ENCODE measurements around the gene ARHGEF2. TPM values are rescaled to one million over a fixed set of nuclear protein-coding genes. Genes with fewer than 3 reads are reported as not detected.

Gene ARHGEF2
- total and polyA plus RNA-seq, 2 experiments from 2014 or later: 30.1 to 46.9 TPM

- TF ChIP-seq EZH2phosphoT487 (IDR thresholded peaks at IDR 0.05; ENCODE audit: low read depth, severe bottlenecking, unreplicated experiment) (no peak), EZH2 (IDR thresholded peaks at IDR 0.05; ENCODE audit: borderline replicate concordance) (no peak)
- TF ChIP-seq, protein P1, sequence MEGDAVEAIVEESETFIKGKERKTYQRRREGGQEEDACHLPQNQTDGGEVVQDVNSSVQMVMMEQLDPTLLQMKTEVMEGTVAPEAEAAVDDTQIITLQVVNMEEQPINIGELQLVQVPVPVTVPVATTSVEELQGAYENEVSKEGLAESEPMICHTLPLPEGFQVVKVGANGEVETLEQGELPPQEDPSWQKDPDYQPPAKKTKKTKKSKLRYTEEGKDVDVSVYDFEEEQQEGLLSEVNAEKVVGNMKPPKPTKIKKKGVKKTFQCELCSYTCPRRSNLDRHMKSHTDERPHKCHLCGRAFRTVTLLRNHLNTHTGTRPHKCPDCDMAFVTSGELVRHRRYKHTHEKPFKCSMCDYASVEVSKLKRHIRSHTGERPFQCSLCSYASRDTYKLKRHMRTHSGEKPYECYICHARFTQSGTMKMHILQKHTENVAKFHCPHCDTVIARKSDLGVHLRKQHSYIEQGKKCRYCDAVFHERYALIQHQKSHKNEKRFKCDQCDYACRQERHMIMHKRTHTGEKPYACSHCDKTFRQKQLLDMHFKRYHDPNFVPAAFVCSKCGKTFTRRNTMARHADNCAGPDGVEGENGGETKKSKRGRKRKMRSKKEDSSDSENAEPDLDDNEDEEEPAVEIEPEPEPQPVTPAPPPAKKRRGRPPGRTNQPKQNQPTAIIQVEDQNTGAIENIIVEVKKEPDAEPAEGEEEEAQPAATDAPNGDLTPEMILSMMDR (IDR thresholded peaks at IDR 0.05; ENCODE audit: poor library complexity): no peak
- Histone ChIP-seq H3K27me3 (no peaks in the 10 kb centered on the region), H2AFZ (peak within 1 kb of the TSS; percentile 78), H3K79me2 (peaks cover 42% of the 10 kb centered on the region), H3K9me3 (ENCODE audit: low read depth) (no peaks in the 10 kb centered on the region), H3K4me2 (peak within 1 kb of the TSS; percentile 80), H3K9me2 (replicated peaks; ENCODE audit: insufficient read depth) (no peaks in the 10 kb centered on the region), H4K20me1 (ENCODE audit: insufficient read depth, poor library complexity, severe bottlenecking) (no peaks in the 10 kb centered on the region), H3K27ac (peak within 1 kb of the TSS; percentile 62), H3K36me3 (replicated peaks; ENCODE audit: insufficient read depth, low read depth) (no peaks in the 10 kb centered on the region), H3K4me1 (ENCODE audit: insufficient read depth) (peaks cover 15% of the 10 kb centered on the region), H3K4me3 (peak within 1 kb of the TSS; percentile 65)
- DNase-seq (ENCODE audit: low spot score): peak; percentile 93
- 2% methylated on average over 25 of the region's 45 CpGs for WGBS (ENCODE audit: low lambda C conversion rate, missing lambda C conversion rate)
These were observed 42.1 kb upstream of the ARHGEF2 start, which contains the start of gene SSR2 for GRCh38 chr1:156020293-156021092. Gene SSR2 (minus strand): TSS chr1:156020951. CDS start chr1:156020167, 784 bp downstream.

- Histone ChIP-seq H3K4me3 (peak overlapping the region; percentile 65), H3K9me3 (ENCODE audit: low read depth) (no peaks in the 10 kb centered on the region), H3K9me2 (replicated peaks; ENCODE audit: insufficient read depth) (no peaks in the 10 kb centered on the region), H3K27me3 (no peaks in the 10 kb centered on the region), H4K20me1 (ENCODE audit: insufficient read depth, poor library complexity, severe bottlenecking) (no peaks in the 10 kb centered on the region), H3K27ac (peak overlapping the region; percentile 62), H2AFZ (no peak overlapping the region), H3K4me1 (ENCODE audit: insufficient read depth) (peaks cover 10% of the 10 kb centered on the region), H3K79me2 (peaks cover 44% of the 10 kb centered on the region), H3K4me2 (peak overlapping the region; percentile 80), H3K36me3 (replicated peaks; ENCODE audit: insufficient read depth, low read depth) (no peaks in the 10 kb centered on the region)
- TF ChIP-seq EZH2phosphoT487 (IDR thresholded peaks at IDR 0.05; ENCODE audit: low read depth, severe bottlenecking, unreplicated experiment) (no peak), EZH2 (IDR thresholded peaks at IDR 0.05; ENCODE audit: borderline replicate concordance) (no peak)
- TF ChIP-seq, protein P1 (IDR thresholded peaks at IDR 0.05; ENCODE audit: poor library complexity): no peak
- no peak for DNase-seq (ENCODE audit: low spot score)
- 49% methylated on average over 8 of the region's 8 CpGs for WGBS (ENCODE audit: low lambda C conversion rate, missing lambda C conversion rate)
These were observed 41.6 kb upstream of the ARHGEF2 start for GRCh38 chr1:156019946-156020292.

- Histone ChIP-seq H4K20me1 (ENCODE audit: insufficient read depth, poor library complexity, severe bottlenecking) (no peaks in the 10 kb centered on the region), H3K36me3 (replicated peaks; ENCODE audit: insufficient read depth, low read depth) (peaks cover 7% of the 10 kb centered on the region), H3K4me2 (no peak overlapping the region)
These were observed 36.5 kb upstream of the ARHGEF2 start for GRCh38 chr1:156014829-156015228.

More at GRCh38 chr1:156014829-156015228, 36.5 kb upstream of the ARHGEF2 start:
- H3K9me2 ChIP-seq (replicated peaks; ENCODE audit: insufficient read depth): no peaks in the 10 kb centered on the region
- no peaks in the 10 kb centered on the region for H3K27me3 ChIP-seq
- TF ChIP-seq, protein P1 (IDR thresholded peaks at IDR 0.05; ENCODE audit: poor library complexity): no peak
- TF ChIP-seq EZH2 (IDR thresholded peaks at IDR 0.05; ENCODE audit: borderline replicate concordance): no peak
- no peaks in the 10 kb centered on the region for H3K9me3 ChIP-seq (ENCODE audit: low read depth)
- 92% methylated on average over 7 of the region's 7 CpGs for WGBS (ENCODE audit: low lambda C conversion rate, missing lambda C conversion rate)
- no peak overlapping the region for H2AFZ ChIP-seq
- H3K4me3 ChIP-seq: no peak overlapping the region
- H3K27ac ChIP-seq: no peak overlapping the region
- peaks cover 8% of the 10 kb centered on the region for H3K4me1 ChIP-seq (ENCODE audit: insufficient read depth)
- no peak for DNase-seq (ENCODE audit: low spot score)
- peaks cover 40% of the 10 kb centered on the region for H3K79me2 ChIP-seq

Data from hepatocyte (in vitro differentiated cells).